NCI-H748 treated with DMSO at 0.1 percent for 48 hours (cell line): ENCODE measurements around the gene HOXB5.

Experiments used
- DNase-seq: peaks from one replicate; lab custom pipeline; 2025; lab: John Stamatoyannopoulos, UW

Gene HOXB5

DNA sequence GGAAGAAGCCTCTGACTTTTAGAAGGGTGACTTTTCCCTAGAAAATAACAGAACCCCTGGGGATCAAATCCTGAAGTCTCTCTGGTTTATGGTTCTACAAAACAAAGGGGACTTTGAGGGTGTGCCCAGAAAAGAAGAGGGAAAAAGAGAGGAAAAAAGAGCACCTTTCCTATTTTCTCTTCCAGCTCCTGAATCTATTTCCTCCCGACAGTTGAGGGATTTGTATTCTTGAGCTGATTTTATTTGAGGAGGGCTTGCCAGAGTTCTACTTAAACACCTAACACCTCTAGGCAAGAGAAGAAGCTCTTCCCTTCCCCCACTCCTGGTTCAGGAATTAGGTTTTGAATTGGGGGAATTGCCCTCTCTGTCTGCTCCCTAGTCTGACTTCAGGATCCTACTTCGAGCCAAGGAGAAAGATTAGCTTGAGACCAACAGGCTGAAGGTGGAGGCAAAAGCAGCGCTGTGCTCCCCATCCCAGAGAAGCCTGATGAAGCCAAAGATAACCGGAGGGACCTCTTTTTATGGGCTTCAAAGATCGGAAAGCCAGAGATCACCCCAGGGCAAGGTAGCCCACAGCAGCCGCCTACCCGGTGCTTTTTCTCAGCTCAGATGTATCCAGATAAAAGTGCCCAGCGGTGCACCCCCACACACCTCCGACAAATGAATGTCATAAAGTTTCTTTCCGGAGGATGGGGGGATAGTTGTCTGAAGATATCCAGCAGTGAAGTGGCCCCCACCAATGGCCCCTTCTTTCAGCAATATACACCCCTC is 4.3 kb downstream of the HOXB5 start:
- DNase-seq = no peak

DNA sequence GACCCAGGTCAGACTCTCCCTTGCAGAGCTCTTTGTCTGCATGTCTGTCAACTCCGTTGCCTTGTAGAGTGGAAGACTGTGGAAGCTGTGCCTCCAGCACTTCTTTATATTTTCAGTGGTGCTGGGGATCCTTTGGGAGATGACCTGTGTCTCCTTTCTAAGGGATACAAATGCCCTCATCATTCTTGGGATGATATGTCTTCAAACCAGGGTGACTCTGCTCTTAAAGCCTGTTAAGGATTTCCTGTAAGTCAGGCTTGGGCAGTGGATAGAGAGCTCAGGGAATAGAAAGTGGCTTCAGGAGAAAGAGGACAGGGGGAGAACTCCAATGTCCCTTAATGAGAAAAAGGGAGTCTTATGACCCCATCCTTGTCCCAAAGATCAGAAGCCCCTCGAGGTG is 5.1 kb downstream of the HOXB5 start:
- no peak for DNase-seq

DNA sequence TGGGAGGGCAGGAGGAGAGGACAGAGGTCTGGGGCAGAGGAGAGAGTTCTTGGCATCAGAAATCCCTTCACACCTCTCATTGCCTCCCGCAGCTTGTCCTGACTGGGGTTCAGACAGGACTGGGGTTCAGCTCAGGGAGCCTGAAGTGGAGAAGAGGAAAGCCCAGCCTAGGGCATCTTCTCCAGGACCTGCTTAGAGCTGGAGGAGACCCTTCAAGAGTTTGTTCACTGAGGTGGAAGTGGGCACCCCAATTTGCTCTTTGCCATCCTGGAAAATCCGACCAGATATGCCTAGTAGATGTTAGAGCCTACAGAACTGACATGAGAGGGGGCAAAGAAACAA is 5.5 kb downstream of the HOXB5 start:
- no peak for DNase-seq

DNA sequence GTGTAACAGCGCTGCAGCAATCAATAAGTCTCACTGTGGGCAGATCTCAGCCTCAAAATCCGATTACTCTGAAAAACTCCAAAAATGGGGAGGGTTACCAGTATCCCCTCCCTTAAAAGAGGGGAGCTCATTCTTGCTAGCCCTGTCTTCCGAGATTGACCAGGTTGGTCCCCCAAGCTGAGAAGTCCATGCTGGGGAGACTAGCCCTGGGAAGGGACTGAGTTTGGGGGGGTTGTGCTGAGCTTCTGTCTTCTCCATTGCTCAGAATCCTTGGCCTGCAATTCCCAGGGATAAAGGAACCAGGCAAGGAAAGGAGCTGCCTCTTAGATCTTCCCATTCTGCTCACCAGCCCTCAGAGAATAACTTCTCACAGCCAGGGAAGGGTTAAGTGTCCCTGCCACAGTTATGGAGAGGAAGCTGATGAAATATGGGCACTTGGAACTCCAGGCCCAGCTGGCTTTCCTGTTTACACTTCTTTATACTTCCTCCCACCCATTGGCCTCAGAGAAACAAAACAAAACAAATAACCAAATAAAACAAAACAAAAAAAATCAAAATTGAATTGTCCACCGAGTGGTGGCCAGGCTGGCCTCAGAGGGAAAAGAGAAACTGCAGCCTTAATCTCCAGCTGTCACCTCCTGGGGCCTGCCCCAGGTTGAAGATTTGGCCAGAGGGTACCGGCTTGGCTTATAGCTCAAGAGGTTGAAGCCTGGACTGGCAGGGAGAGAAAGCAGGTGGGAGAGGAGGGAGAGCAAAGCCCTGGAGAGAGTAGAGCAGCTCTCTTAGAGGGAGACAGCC is 6.1 kb downstream of the HOXB5 start:
- DNase-seq = no peak

DNA sequence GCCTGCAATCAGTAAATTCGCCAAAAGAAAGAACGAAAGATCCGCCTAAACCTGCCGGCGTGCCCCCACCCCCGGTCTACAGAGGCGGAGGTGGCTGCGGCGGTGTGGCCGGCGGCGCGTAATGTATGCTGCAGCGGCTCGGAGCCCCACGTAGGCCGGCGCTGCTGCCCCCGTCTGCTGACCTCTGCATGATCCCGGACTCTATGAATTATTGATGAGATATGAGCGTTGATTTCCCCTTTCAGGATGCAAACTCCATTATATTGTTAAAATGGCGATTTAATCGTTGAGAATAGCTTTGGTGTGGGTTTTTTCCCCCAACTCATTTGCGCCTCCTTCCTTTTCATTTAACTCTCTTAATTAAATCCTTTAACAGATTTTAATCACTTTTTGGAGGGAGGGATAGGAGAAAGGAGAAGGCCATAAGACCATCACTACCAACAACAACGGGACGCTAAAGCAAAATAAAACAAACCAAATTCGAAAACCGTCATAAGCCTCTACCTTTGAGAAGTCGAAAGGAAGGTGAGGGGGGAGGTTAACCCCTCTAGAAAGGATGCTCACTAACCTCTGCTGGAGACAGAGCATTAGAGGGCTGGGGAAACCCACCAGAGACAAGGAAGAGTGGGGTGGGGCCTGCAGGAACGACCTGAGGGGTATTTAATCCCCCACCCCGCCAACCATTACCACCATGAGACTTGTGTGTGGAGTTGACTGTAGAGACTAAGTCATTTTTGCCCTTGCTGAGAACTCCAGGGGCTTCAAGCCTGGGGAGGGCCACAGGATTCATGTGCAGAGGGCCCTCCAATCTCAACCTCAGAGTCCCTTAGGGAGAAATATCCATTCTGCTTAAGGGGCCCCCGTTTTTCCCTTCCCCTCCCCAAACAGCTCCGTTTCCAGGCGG is 7.0 kb downstream of the HOXB5 start:
- peak; percentile 24 for DNase-seq

DNA sequence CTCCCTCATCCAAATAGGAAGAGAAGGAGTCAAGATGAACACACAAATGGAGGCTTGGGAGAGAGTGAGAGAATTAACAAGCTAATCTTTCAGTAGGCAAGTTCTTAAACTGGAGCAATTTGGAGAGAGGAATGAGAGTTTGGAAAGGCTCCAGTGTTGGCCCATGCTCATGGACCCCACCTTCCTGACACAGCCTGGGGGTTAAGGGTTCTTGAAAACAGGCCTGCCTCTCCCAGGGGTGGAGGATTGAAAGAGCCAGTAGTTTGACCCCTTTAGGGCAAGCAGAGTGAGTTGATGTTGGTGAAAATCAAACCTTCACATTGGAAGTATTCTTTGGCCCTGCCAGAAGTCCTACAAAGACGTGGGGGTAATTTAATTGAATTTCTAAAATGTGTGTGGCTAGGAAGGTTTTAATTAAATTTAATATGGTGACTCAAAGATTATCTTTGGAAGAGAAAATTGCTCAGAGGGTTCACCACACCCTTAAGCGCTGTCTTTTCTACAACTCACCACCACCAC is 9.3 kb downstream of the HOXB5 start:
- DNase-seq = no peak

DNA sequence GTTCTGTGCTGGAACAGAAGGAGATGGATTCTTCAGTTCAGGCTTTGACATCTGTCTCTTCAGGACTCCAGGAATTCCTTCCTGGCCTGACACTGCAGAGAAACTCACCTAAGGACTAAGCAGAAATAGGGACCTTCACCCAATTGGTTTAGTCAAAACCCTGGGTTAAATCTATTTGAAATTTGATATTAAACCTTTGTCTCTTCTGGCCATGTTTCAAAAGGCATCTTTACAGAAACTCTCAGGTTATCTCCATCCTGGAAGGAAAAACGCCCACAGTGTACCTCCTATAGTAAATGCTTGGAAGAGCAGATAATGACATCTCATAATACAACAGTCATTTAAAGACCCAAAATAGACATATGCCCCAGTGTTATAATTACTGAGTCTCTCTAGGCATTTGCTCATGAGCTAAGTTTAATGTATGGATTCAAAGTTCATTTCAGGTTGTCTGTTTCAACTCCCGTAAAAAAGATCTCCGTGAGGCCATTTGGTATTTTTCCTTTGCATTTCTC is 9.8 kb downstream of the HOXB5 start:
- no peak for DNase-seq

DNA sequence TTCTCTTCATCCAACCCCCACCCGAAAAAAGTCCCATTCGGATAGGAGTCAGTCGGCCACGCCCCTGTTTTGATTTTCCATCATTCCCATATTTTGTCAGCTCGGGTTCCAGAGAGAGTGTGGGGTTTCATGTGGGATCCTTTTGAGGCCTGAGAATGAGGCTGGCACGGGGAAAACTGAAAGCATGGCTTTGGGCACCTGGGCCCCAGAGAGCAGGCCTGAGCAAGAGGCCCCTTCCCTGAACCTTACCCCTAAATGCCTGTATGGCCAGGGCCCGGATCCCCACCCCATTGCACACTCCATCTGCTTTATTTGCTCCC is 10.9 kb downstream of the HOXB5 start:
- DNase-seq = no peak

DNA sequence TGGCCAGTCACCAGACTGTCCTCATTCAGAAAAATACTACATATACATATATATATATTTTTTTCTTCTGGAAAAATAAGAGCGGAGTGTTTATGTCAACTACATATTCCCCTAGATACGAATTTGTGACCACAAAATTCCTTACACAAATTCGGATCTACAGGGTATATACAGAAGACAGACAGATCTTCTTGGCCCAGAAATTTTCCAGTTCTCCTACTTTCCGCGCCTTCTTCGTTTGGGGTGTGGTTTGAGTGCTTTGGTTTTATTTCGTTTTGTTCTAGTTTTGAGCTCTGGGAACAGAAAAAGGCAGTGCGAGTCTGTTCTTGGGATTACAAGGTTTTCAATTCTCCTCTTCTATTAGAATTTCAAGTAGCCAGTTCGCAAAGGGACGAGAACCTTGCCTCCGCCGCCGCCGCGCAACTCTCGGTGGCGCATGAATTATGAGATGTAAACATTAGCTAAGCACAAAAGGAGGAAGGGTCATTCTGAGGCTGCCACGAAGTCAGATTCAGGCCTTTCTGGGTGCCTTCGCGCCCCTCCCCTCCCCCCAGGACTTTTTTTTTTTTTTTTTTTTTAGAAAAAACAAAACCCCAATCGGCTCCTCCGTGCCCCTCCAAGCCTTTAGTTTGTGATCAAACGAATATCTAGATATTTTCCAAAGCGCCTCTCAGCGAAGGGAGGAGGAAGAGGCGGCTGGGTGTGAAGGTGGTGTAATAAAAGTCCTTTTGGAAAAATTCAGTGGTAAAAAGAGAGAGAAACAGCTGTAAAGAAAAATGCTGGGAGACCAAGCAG is 13.6 kb downstream of the HOXB5 start:
- no peak for DNase-seq

DNA sequence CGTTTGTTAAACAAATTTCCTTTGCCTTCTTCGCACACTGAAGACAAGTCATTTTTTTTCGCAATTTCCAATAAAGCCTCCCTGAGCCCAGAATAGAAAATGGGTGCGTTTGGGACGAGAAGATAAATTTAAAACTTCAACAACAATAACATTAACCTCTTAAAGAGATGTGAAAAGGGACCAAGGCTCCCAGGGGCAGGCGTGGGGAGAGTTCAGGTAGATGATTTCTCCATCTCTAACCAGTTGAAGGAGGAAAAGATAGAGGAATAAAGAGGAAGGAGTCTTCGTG is 14.2 kb downstream of the HOXB5 start:
- no peak for DNase-seq

DNA sequence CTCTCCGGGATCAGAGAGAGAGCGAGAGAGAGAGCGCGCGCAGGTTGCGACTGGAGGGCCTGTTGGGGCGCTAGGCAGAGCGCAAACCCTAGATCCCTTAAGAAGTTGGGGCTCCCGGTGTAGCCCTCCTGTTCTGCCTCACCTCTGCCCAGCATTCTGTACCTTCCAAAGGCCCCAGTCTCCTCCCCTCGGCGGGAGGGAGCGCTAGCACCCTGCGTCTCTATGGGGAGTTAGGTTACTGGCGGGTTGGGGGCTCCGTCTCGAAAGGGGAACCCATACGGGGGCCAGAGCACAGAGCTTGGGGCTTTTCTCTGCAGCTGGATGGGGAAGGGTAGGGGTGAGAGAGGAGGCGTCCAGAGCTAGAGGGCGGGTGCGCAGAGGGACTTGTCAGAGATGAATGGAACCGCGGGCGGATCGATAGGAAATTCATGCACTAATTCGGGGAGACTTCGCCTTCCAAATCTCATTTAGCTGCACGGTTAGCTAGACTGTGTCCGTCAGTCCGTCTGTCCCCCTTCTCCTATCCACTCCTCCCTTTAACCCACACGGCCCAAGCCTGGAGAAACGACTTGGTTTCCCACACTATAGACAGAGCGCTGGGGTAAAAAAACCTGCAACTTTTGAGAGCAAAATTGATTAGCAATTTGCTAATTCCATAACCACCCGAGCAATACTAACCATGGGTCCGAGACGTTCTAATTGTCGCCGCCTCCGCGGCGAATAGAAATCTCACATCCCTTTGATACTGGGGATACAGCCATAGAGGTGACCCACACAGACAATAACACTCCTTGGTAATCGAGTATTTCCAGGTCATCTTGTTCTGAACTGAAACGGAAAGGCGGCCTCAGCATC is 14.7 kb downstream of the HOXB5 start:
- DNase-seq = no peak

DNA sequence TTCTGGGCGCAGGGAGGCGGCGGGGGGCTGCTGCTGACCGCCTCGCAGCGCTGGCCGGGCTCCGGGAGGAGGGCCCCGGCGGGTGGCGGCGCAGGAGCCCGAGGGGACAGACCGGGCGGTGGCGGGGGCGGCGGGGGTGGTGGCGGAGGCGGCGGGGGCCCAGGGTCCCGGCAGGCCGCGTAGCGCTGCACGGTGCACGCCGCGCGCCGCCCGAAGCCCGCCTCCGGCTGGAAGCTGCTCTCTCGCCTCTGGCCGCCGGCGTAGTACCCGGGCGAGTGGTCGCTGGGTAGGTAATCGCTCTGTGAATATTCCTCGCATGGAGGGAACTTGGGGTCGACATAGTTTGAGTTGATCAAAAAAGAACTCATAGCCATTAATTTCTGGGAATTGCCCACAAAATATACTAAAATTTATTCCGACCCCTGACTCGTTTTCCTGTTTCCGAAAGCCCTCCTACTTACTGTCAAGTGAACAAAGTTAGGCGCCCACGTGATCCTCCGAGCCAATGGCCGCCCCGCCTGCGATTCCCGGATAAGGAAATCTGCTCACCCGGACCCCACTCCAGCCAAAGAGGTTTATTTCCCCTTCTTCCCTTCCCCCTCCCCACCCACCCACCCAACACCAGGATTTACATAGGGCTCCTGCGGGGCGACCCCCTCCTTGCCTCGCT is 15.5 kb downstream of the HOXB5 start, which contains the start of gene HOXB4:
TSS of gene HOXB4 (minus strand) at position 405 of the 670 bp plus-strand sequence. CDS start at position 374, 31 bp downstream.
- DNase-seq = peak; percentile 65

DNA sequence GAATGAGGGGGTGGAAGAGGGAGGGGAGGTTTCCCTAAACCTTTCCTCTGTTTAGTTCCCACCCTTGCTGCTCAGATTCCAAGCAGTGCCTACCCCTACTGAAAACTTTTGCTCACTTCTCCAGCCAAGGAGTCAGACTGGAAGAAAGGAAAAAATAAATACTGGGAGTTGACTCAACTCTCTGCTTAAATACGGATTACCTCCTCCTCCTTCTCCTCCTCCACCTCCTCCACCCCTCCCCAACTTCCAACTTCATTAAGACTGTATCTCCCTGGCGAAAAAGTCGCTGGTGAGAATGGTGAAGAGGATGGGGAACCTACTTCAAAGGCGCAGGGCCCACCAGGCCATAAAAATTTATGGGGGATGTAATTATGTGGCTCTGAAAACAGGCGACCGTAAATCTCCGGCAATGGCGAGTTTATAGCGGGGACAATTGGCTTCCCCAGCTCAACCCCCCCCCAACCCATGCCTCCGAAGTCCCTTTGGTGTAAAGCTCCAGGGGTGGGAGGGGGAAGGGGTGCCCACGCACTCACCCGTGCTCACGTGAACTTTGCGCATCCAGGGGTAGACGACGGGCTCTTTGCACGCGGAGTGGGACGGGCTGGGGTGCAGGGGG is 16.1 kb downstream of the HOXB5 start:
- no peak for DNase-seq

DNA sequence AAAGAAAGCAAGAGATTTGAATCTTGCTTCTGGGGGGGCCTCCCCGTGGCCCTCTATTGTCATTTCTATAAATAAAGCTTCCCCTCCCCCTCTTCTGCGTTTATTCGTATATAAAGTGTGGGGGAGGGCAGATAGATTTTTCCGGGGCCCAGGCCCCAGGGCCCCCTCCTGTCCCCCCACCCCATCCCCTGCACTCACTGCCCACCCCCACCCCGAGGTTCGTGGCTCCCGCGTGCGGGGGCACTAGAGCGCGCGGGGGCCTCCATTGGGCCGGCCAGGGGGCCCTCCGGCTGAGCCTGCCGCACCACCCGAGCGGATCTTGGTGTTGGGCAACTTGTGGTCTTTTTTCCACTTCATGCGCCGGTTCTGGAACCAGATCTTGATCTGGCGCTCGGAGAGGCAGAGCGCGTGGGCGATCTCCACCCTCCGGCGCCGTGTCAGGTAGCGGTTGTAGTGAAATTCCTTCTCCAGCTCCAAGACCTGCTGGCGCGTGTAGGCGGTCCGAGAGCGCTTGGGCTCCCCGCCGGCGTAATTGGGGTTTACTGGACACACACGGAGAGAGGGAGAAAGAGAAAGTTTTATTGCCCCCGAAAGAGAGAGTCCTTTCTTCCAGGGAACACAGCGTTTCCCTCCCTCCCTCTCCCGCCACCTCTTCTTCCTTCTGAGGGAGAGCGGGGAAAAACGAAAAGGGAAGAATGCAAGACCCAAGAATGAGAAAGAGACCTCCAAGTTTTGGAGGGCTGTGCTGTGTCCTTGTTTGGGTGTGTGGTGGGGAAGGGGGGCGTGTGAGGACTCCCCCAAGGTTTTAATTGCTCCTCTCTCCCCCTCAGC is 16.9 kb downstream of the HOXB5 start:
- DNase-seq = no peak

DNA sequence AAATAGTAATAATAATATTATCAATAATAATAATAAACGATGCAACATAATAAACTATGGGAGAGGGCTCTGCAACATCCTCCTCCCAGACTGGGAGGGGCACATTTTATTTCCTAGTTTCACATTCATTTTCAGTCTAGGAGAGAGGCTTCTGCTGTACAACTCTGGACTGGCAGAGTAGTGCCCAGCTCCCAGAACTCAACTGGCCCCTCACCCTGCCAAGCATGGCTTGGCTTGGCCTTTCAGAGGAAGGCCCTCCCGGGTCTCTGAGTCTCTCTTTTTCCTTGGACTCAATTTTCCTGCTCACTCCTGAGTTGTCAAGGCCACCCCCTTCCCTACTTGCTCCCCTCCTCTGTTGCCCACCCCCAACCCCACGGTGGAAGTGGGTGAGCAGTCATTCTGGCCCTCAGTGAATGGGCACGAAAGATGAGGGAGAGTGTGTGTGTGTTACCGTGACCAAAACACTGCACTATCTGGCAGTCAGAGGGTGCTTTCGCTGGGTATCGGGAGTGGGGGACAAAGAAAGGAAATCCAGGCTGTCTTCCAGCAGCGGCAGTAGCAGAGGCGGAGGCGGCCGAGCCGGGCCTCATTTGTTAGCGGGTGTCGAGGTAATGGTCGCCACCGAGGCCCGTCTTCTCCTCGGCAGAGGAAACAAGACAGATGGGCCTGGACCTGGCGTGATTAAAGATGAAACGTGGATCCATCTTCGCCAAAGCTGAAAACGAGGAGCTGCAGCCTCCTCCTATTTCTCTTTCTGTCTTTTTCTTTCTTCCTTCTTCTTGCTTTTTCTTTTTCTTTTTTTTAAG is 17.7 kb downstream of the HOXB5 start:
- DNase-seq = no peak

DNA sequence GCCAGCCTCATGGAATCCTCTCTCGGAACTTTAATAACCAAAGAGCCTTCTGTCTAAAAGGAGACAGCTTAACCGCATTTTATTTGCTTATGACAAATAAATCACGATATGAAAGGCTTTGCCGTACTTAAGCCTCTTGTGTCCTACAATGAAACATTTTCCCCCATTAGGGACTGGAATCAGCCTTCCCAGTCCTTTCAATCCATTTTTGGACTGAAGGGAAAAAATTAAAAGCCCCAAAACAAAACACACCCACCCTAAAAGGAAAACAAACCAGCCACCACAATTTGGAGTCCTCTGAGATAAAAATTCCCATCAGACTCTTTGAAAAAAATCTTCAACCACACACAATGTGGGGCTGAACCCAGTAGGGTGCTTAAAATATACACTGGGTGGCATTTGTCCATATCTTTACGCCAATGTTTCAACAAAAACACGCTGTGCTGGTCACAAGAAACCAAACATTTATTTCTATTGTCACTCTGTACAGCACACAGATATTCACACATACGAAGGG is 18.5 kb downstream of the HOXB5 start:
- DNase-seq = no peak

DNA sequence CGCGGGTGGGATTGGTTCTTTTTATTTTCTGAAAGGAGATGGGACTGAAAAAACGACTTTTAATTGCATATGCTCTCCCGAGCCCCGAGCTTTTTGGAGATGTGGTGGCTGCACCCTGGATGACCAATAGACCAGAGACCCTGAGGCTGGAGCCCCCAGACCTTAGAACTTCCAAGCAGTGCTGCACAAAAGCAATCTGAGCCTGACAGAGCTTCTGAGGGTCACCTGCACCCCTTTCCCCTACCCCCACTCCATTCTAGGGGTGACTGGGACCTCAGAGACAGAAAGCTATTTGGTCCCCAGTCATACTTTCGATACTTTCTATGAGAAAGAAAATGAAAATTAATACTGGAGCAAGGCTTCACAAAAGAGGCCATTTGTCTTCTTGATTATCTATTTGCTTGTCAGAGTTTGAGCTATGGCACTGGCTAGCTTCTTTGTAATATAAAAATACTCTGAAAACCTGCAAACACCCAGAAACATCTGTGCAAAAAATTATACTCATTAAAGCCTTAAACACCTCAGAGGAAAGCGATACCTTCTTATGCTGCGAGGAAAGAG is 19.0 kb downstream of the HOXB5 start:
- no peak for DNase-seq
